Measurements from ENCODE around the gene BAHCC1.

BAHCC1 gene

GRCh38 chr17:81368161-81369022 lies 26.9 kb upstream of the BAHCC1 start:
- no peak for DNase-seq

- no peak for DNase-seq
Observed at GRCh38 chr17:81370294-81370693, 25.0 kb upstream of the BAHCC1 start.

- peak in 1 of 2 donors; percentile 31 for DNase-seq
Observed at GRCh38 chr17:81371910-81372760, 23.1 kb upstream of the BAHCC1 start.

GRCh38 chr17:81373536-81374160 lies 21.6 kb upstream of the BAHCC1 start:
- no peak for DNase-seq

GRCh38 chr17:81374890-81375289 lies 20.4 kb upstream of the BAHCC1 start:
- no peak for DNase-seq

GRCh38 chr17:81376946-81377714 lies 18.1 kb upstream of the BAHCC1 start:
- no peak for DNase-seq

GRCh38 chr17:81378941-81379511 lies 16.2 kb upstream of the BAHCC1 start:
- DNase-seq: no peak

GRCh38 chr17:81379523-81379942 lies 15.7 kb upstream of the BAHCC1 start:
- no peak for DNase-seq

GRCh38 chr17:81380131-81380530 lies 15.1 kb upstream of the BAHCC1 start:
- no peak for DNase-seq

- no peak for DNase-seq
Observed at GRCh38 chr17:81380666-81381518, 14.4 kb upstream of the BAHCC1 start.

GRCh38 chr17:81381632-81382577 lies 13.4 kb upstream of the BAHCC1 start:
- peak in 1 of 2 donors; percentile 42 for DNase-seq

- DNase-seq: no peak
Observed at GRCh38 chr17:81382851-81383250, 12.4 kb upstream of the BAHCC1 start.

GRCh38 chr17:81383504-81384421 lies 11.5 kb upstream of the BAHCC1 start:
- no peak for DNase-seq

- DNase-seq: no peak
Observed at GRCh38 chr17:81384929-81385319, 10.3 kb upstream of the BAHCC1 start.

- no peak for DNase-seq
Observed at GRCh38 chr17:81385320-81386111, 9.7 kb upstream of the BAHCC1 start.

GRCh38 chr17:81386141-81386645 lies 9.1 kb upstream of the BAHCC1 start:
- no peak for DNase-seq

GRCh38 chr17:81386646-81387099 lies 8.6 kb upstream of the BAHCC1 start:
- DNase-seq: peak in 1 of 2 donors; percentile 27
